Ovary (tissue), 9 donors: ENCODE data around the gene CACNA1F. TPM values are rescaled to one million over a fixed set of nuclear protein-coding genes. Genes with fewer than 3 reads are reported as not detected.

ENCODE experiments used
- DNase-seq, 5 donors: peaks; one replicate each; pipeline ENCODE4 v3.0.0-alpha.2; 2019 to 2020
- H3K27ac ChIP-seq, 2 donors: fragments of 200-600 bp; one replicate each; pipeline versions ENCODE4 v1.5.1 to v1.8.0; 2019 to 2022
- H3K27me3 ChIP-seq: fragments of 200-600 bp; one replicate; pipeline ENCODE4 v1.8.0; 2022
- H3K36me3 ChIP-seq: fragments of 200-600 bp; sonication (generic); one replicate; pipeline ENCODE4 v1.5.1; 2019
- H3K4me1 ChIP-seq: one replicate; pipeline ENCODE4 v1.8.1; 2013; ENCODE audit warnings: mild to moderate bottlenecking, moderate library complexity; ENCODE audit not compliant: insufficient read depth
- H3K4me3 ChIP-seq: fragments of 200-600 bp; sonication (generic); one replicate; pipeline ENCODE4 v1.5.1; 2017
- H3K9me3 ChIP-seq, 2 donors: fragments of 200-600 bp in 1 of 2; sonication (generic) in 1 of 2; one replicate each; pipeline versions ENCODE4 v1.5.1 to v1.8.1; 2013 to 2019; ENCODE audit warnings: mild to moderate bottlenecking in 1 of 2, moderate library complexity in 1 of 2
- CTCF ChIP-seq, 3 donors: fragments of 450-650 bp in 2 of 3; fragments of 200-600 bp in 1 of 3; IDR thresholded peaks; one replicate each; pipeline versions ENCODE4 v1.5.1 to v1.8.0; 2016 to 2022; ENCODE audit warnings: antibody characterized with exemption in 3 of 3, mild to moderate bottlenecking in 1 of 3
- EP300 ChIP-seq: sonication (generic); formaldehyde crosslinking; IDR thresholded peaks from one replicate; pipeline ENCODE4 v1.6.1; 2017; ENCODE audit warnings: antibody characterized with exemption
- POLR2A ChIP-seq: fragments of 450-650 bp; IDR thresholded peaks from one replicate; pipeline ENCODE4 v1.6.1; 2017; ENCODE audit warnings: antibody characterized with exemption, mild to moderate bottlenecking, moderate library complexity
- WGBS, 3 donors: extraction: QIAGEN DNeasy Blood & Tissue Kit in 1 of 3; methylation state at CpG; one replicate each; pipeline versions ENCODE4 v1.1.5 to v1.1.7; 2013 to 2017; 5-methylcytosine and 5-hydroxymethylcytosine counted together
- intact Hi-C, 4 donors: fragments of 100-400 bp; cut with DNase I; formaldehyde crosslinking; loops; one replicate each; pipeline versions ENCODE4 v1.11.0 to v1.15.1; 2022 to 2023
- polyA plus RNA-seq, 2 donors: library from polyadenylated mRNA; stranded (reverse); fragments of 200-250 nt in 1 of 2; fragments of 350-450 nt in 1 of 2; fragmentation: Illumina TruSeq in 1 of 2; extraction: RNeasy Lipid Tissue Mini Kit (QIAGEN cat#74804) in 1 of 2; gene quantifications; one replicate each; pipeline ENCODE4 v1.2.3, GENCODE V29; 2013 to 2014
- total RNA-seq, 7 donors: library from RNA; depleted of rRNA in 2 of 7; stranded (reverse); fragments of >200 nt in 2 of 7; fragmentation: NEBNext Ultra II Directional in 3 of 7; extraction: Animal tissue kit (Norgen Biotek cat#: 25700) in 3 of 7; gene quantifications; one replicate each; pipeline versions ENCODE4 v1.1.0 to v1.2.4, GENCODE V29; 2016 to 2023
- donor health status: DM: no; HTN: no; CAD: no; lungs with moderate emphysema.
- donor health status: DM: no; HTN: no; CAD: no.
- donor health status: Bipolar disorder and iron deficiency.
- donor health status: DM: yes; HTN: yes; CAD: no.
- donor health status: DM: no; HTN: no; CAD: no.
- donor health status: DM: yes; HTN: yes; CAD: no.

The CACNA1F gene
- total and polyA plus RNA-seq, 9 donors: 0.02 to 0.32 (median 0.15) TPM; not detected in 2

GRCh38 chrX:49220100-49220499 lies 13.0 kb downstream of the CACNA1F start:
- Histone ChIP-seq H3K4me3 (no peak overlapping the region), H3K27me3 (no peaks in the 10 kb centered on the region), H3K9me3 (peaks cover 0 to 5% of the 10 kb centered on the region in 2 donors), H3K4me1 (no peaks in the 10 kb centered on the region), H3K36me3 (no peaks in the 10 kb centered on the region), H3K27ac (no peak overlapping the region)
- no peak for TF ChIP-seq POLR2A
- no peak for TF ChIP-seq CTCF (IDR thresholded peaks at IDR 0.05)
- TF ChIP-seq EP300: no peak
- intact Hi-C loops: no loop called here
- DNase-seq: no peak

GRCh38 chrX:49214996-49215526 lies 18.1 kb downstream of the CACNA1F start:
- Histone ChIP-seq H3K9me3 (peaks cover 0 to 5% of the 10 kb centered on the region in 2 donors), H3K4me3 (no peak overlapping the region), H3K27ac (no peak overlapping the region), H3K36me3 (no peaks in the 10 kb centered on the region), H3K27me3 (no peaks in the 10 kb centered on the region), H3K4me1 (no peaks in the 10 kb centered on the region)
- TF ChIP-seq EP300: no peak
- no peak for TF ChIP-seq CTCF (IDR thresholded peaks at IDR 0.05)
- no peak for TF ChIP-seq POLR2A
- 78 to 88% (median 80%) methylated on average over 14 of the region's 14 CpGs for whole genome bisulfite sequencing, 3 donors
- intact Hi-C loops: no loop called here
- DNase-seq: no peak

- no peak for TF ChIP-seq POLR2A
- TF ChIP-seq EP300: no peak
- TF ChIP-seq CTCF (IDR thresholded peaks at IDR 0.05): no peak
- Histone ChIP-seq H3K36me3 (no peaks in the 10 kb centered on the region), H3K9me3 (peaks cover 0 to 5% of the 10 kb centered on the region in 2 donors), H3K27me3 (no peaks in the 10 kb centered on the region), H3K4me1 (no peaks in the 10 kb centered on the region), H3K4me3 (no peak overlapping the region), H3K27ac (no peak overlapping the region)
- WGBS, 3 donors: 61 to 76% (median 71%) methylated on average over 2 of the region's 2 CpGs
- DNase-seq: no peak
- intact Hi-C loops: no loop called here
Measured at GRCh38 chrX:49214416-49214815, 18.7 kb downstream of the CACNA1F start.

- intact Hi-C loops: no loop called here
- Histone ChIP-seq H3K9me3 (peaks cover 0 to 1% of the 10 kb centered on the region in 2 donors), H3K27ac (no peak overlapping the region), H3K4me3 (no peak overlapping the region), H3K27me3 (no peaks in the 10 kb centered on the region), H3K4me1 (no peaks in the 10 kb centered on the region), H3K36me3 (no peaks in the 10 kb centered on the region)
- no peak for DNase-seq
- TF ChIP-seq CTCF (IDR thresholded peaks at IDR 0.05) (no peak), POLR2A (no peak), EP300 (no peak)
- WGBS, 3 donors: 48 to 68% (median 49%) methylated on average over 1 of the region's 1 CpG
Measured at GRCh38 chrX:49212861-49213260, 20.3 kb downstream of the CACNA1F start.
